NB4 (cell line): Measurements from ENCODE around the gene ZDHHC7.

Experiments
- DNase-seq: peaks from one replicate; pipeline ENCODE4 v3.0.0; 2010; ENCODE audit warnings: low read depth
- H3K4me3 ChIP-seq: one replicate; pipeline ENCODE4 v1.5.1; 2011; ENCODE audit warnings: mild to moderate bottlenecking, low read depth, low read length, moderate library complexity
- CTCF ChIP-seq: IDR thresholded peaks from one replicate; pipeline ENCODE4 v1.5.1; 2012; ENCODE audit warnings: low read depth, low read length
- MAX ChIP-seq: IDR thresholded peaks from 2 replicates; pipeline ENCODE4 v1.6.1; 2011; ENCODE audit warnings: low read depth, low read length
- MYC ChIP-seq: IDR thresholded peaks from 2 replicates; pipeline ENCODE4 v1.6.1; 2011; ENCODE audit warnings: low read depth, low read length
- POLR2A ChIP-seq: IDR thresholded peaks from 2 replicates; pipeline ENCODE4 v1.6.1; 2011; ENCODE audit warnings: mild to moderate bottlenecking; ENCODE audit not compliant: insufficient read length; ENCODE audit errors: extremely low read depth

Gene ZDHHC7, protein sequence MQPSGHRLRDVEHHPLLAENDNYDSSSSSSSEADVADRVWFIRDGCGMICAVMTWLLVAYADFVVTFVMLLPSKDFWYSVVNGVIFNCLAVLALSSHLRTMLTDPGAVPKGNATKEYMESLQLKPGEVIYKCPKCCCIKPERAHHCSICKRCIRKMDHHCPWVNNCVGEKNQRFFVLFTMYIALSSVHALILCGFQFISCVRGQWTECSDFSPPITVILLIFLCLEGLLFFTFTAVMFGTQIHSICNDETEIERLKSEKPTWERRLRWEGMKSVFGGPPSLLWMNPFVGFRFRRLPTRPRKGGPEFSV

GRCh38 chr16:85010931-85011845 lies at the start of gene ZDHHC7:
TSS of gene ZDHHC7 (minus strand) at chr16:85011535. CDS start at chr16:84990618, 20,917 bp downstream.
- TF ChIP-seq POLR2A = peak; percentile 93
- TF ChIP-seq MYC = peak; percentile 78
- TF ChIP-seq CTCF = no peak
- TF ChIP-seq MAX = peak; percentile 52; the same call in 1 of the 2 replicates
- H3K4me3 ChIP-seq = peak within 1 kb of the TSS; percentile 93

GRCh38 chr16:85058909-85059308 lies 47.6 kb upstream of the ZDHHC7 start:
- no peak for DNase-seq
- TF ChIP-seq CTCF (no peak), POLR2A (no peak), MYC (no peak), MAX (no peak)
- H3K4me3 ChIP-seq = no peak overlapping the region

More at GRCh38 chr16:85010931-85011845, at the start of gene ZDHHC7:
- peak; percentile 94 for DNase-seq

DNA sequence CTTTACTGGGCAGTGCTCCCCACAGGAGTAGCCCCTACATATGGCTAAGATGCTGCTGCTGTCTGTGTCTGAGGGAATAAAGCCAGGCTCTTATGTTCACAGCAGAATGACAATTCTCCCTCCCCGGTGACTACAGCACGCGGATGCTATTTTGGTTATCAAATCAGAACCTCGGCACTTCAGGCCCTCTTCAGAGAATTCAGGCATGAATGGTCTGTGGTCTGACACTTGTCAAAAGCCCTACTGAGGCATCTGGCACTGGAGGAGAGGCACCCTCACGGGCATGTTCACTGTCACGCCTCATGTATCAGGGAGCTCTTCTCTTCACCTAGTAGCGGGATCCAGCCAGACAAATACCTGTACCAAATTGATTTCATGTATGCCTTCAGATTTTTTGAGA lies 46.6 kb upstream of the ZDHHC7 start:
- TF ChIP-seq MAX = no peak
- no peak for TF ChIP-seq POLR2A
- TF ChIP-seq MYC = no peak
- TF ChIP-seq CTCF = no peak
- H3K4me3 ChIP-seq = no peak overlapping the region
- no peak for DNase-seq

GRCh38 chr16:85057212-85057889 lies 46.0 kb upstream of the ZDHHC7 start:
- no peak for DNase-seq
- TF ChIP-seq MYC (no peak), MAX (no peak), CTCF (peak; percentile 20)
- no peak overlapping the region for H3K4me3 ChIP-seq

- peak; percentile 54 for DNase-seq
- TF ChIP-seq MYC (no peak), CTCF (peak; percentile 48)
- no peak overlapping the region for H3K4me3 ChIP-seq
These were observed 44.9 kb upstream of the ZDHHC7 start for GRCh38 chr16:85056211-85056748.
